ENCODE data around the gene ZNF20.

GRCh38 chr19:12117201-12117970, 22.8 kb downstream of the ZNF20 start:
- TF ChIP-seq POLR2A (IDR thresholded peaks at IDR 0.05) (no peak), CTCF (IDR thresholded peaks at IDR 0.05) (no peak)
